Smooth muscle cell (in vitro differentiated cells): ENCODE measurements around the gene CYTH3. TPM values are rescaled to one million over a fixed set of nuclear protein-coding genes. Genes with fewer than 3 reads are reported as not detected.
A peak's percentile ranks its signal among the peaks of the same experiment; 100 is the strongest.

ENCODE experiments used
- DNase-seq: peaks from one replicate; lab custom pipeline; 2025; ENCODE audit not compliant: unreplicated experiment; lab: John Stamatoyannopoulos, UW
- H2AFZ ChIP-seq: fragments of 200-600 bp; sonication (generic); 2 replicates; pipeline ENCODE4 v1.6.0; 2016; ENCODE audit warnings: antibody characterized with exemption, low read depth, mild to moderate bottlenecking
- H3F3A ChIP-seq: fragments of 200-600 bp; sonication (generic); 2 replicates; pipeline ENCODE4 v1.6.0; 2017; ENCODE audit warnings: antibody characterized with exemption, low read depth
- H3K27ac ChIP-seq: fragments of 200-600 bp; sonication (generic); 2 replicates; pipeline ENCODE4 v1.5.1; 2016; ENCODE audit warnings: low read depth, mild to moderate bottlenecking
- H3K27me3 ChIP-seq: fragments of 200-600 bp; sonication (generic); 2 replicates; pipeline ENCODE4 v1.6.1; 2016; ENCODE audit warnings: low read depth, mild to moderate bottlenecking
- H3K36me3 ChIP-seq: fragments of 200-600 bp; sonication (generic); 2 replicates; pipeline ENCODE4 v1.5.1; 2016; ENCODE audit warnings: low read depth
- H3K4me1 ChIP-seq: fragments of 200-600 bp; sonication (generic); 2 replicates; pipeline ENCODE4 v1.5.1; 2016; ENCODE audit warnings: low read depth
- H3K4me2 ChIP-seq: fragments of 200-600 bp; sonication (generic); 2 replicates; pipeline ENCODE4 v1.6.0; 2016; ENCODE audit warnings: mild to moderate bottlenecking
- H3K4me3 ChIP-seq: fragments of 200-600 bp; sonication (generic); 2 replicates; pipeline ENCODE4 v1.5.1; 2016; ENCODE audit warnings: mild to moderate bottlenecking
- H3K79me2 ChIP-seq: fragments of 200-600 bp; sonication (generic); 2 replicates; pipeline ENCODE4 v1.6.0; 2016; ENCODE audit warnings: low read depth, mild to moderate bottlenecking
- H3K9ac ChIP-seq: fragments of 200-600 bp; sonication (generic); 2 replicates; pipeline ENCODE4 v1.6.0; 2016; ENCODE audit warnings: low read depth
- H3K9me3 ChIP-seq: fragments of 200-600 bp; sonication (generic); replicated peaks from 2 replicates; pipeline ENCODE4 v1.5.1; 2016; ENCODE audit warnings: low read depth
- H4K20me1 ChIP-seq: fragments of 200-600 bp; sonication (generic); 2 replicates; pipeline ENCODE4 v1.6.0; 2016; ENCODE audit warnings: low read depth
- CTCF ChIP-seq: fragments of 200-600 bp; sonication (generic); IDR thresholded peaks from 2 replicates; pipeline ENCODE4 v1.5.1; 2017; ENCODE audit warnings: borderline replicate concordance, mild to moderate bottlenecking, antibody characterized with exemption; ENCODE audit not compliant: insufficient read depth, poor library complexity, severe bottlenecking
- WGBS: methylation state at CpG from one replicate; pipeline ENCODE4 v1.1.7; 2016; ENCODE audit warnings: low lambda C conversion rate; 5-methylcytosine and 5-hydroxymethylcytosine counted together
- polyA plus RNA-seq: library from polyadenylated mRNA; unstranded; fragments of >200 nt; fragmentation: Nextera tagmentation; extraction: Ambion mirVana; gene quantifications from 2 replicates; pipeline ENCODE4 v1.2.1, GENCODE V29; 2016
- total RNA-seq: library from RNA; depleted of rRNA; stranded (reverse); fragments of >200 nt; gene quantifications from 2 replicates; pipeline ENCODE4 v1.2.3, GENCODE V29; 2014

Gene CYTH3
- total and polyA plus RNA-seq, 2 experiments from 2014 or later, result 7.6 to 11.4 TPM

- Histone ChIP-seq H3K27ac (no peak overlapping the region), H3K79me2 (peaks cover 54% of the 10 kb centered on the region), H4K20me1 (peaks cover 23% of the 10 kb centered on the region), H3K4me3 (no peak overlapping the region), H3K4me2 (no peak overlapping the region), H2AFZ (no peak overlapping the region), H3K4me1 (peaks cover 18% of the 10 kb centered on the region), H3K27me3 (no peaks in the 10 kb centered on the region), H3K36me3 (no peaks in the 10 kb centered on the region), H3K9me3 (no peaks in the 10 kb centered on the region), H3K9ac (no peak overlapping the region), H3F3A (peaks cover 12% of the 10 kb centered on the region)
- WGBS, result 94% methylated on average over 6 of the region's 6 CpGs
- TF ChIP-seq CTCF, result no peak
- no peak for DNase-seq
Measured at GRCh38 chr7:6260291-6261187, 11.9 kb downstream of the CYTH3 start.

- no peak for DNase-seq
- WGBS, result 90% methylated on average over 3 of the region's 3 CpGs
- H3K27ac ChIP-seq, result peak overlapping the region; percentile 84
- peaks cover 18% of the 10 kb centered on the region for H4K20me1 ChIP-seq
- H3K9ac ChIP-seq, result peak overlapping the region; percentile 59
- no peaks in the 10 kb centered on the region for H3K9me3 ChIP-seq
- H3K4me1 ChIP-seq, result peaks cover 19% of the 10 kb centered on the region
- H3K4me3 ChIP-seq, result no peak overlapping the region
- H3K27me3 ChIP-seq, result no peaks in the 10 kb centered on the region
- H3K79me2 ChIP-seq, result peaks cover 49% of the 10 kb centered on the region
- no peaks in the 10 kb centered on the region for H3K36me3 ChIP-seq
- H3K4me2 ChIP-seq, result peak overlapping the region; percentile 28
- H3F3A ChIP-seq, result peaks cover 19% of the 10 kb centered on the region
- no peak overlapping the region for H2AFZ ChIP-seq
- TF ChIP-seq CTCF, result no peak
Measured at GRCh38 chr7:6259257-6259656, 13.2 kb downstream of the CYTH3 start.

- no peak for DNase-seq
- peak overlapping the region; percentile 28 for H3K4me2 ChIP-seq
- peak overlapping the region; percentile 59 for H3K9ac ChIP-seq
- H3K27me3 ChIP-seq, result no peaks in the 10 kb centered on the region
- H3F3A ChIP-seq, result peaks cover 19% of the 10 kb centered on the region
- no peak overlapping the region for H2AFZ ChIP-seq
- 62% methylated on average over 5 of the region's 5 CpGs for WGBS
- H3K4me3 ChIP-seq, result no peak overlapping the region
- peak overlapping the region; percentile 84 for H3K27ac ChIP-seq
- H4K20me1 ChIP-seq, result peaks cover 14% of the 10 kb centered on the region
- H3K36me3 ChIP-seq, result no peaks in the 10 kb centered on the region
- H3K9me3 ChIP-seq, result no peaks in the 10 kb centered on the region
- peaks cover 22% of the 10 kb centered on the region for H3K4me1 ChIP-seq
- H3K79me2 ChIP-seq, result peaks cover 47% of the 10 kb centered on the region
- no peak for TF ChIP-seq CTCF
Measured at GRCh38 chr7:6258440-6259182, 13.8 kb downstream of the CYTH3 start.
